K562 (cell line): Measurements from ENCODE around the gene RPS6KA6. TPM values are rescaled to one million over a fixed set of nuclear protein-coding genes. Genes with fewer than 3 reads are reported as not detected.

Experiments
- ATAC-seq: fragments of 200-7000 bp; cut with Tn5 transposase; 3 replicates; pipeline ENCODE4 v1.9.1; 2020; ENCODE audit warnings: moderate library complexity
- BruUV-seq: library from RNA; stranded (reverse); fragments of 400-500 nt; replicated peaks from 2 replicates; lab custom pipeline; 2021; lab: Mats Ljungman, UMichigan
- CTCF ChIA-PET: fragments of 300-600 bp; formaldehyde crosslinking; extraction: SDS; loops from one replicate; lab custom pipeline; 2021; ENCODE audit warnings: low intra/inter-chr PET ratio; lab: Yijun Ruan, JAX
- POLR2A ChIA-PET: fragments of 300-600, 350-650 bp; sonication (Branson Sonifier 250); formaldehyde crosslinking; extraction: SDS; loops from one replicate; lab custom pipeline; 2021; ENCODE audit warnings: antibody characterized with exemption, inconsistent platforms; lab: Yijun Ruan, JAX
- DNase-seq, 4 experiments: peaks; one replicate each; pipeline versions ENCODE4 v3.0.0 to v3.0.0-alpha.2; 2011 to 2018; ENCODE audit warnings: low spot score in 3 of 4, mixed read lengths in 3 of 4; ENCODE audit errors: extremely low read depth in 1 of 4
- FAIRE-seq: peaks from 2 replicates; lab custom pipeline; 2011; peaks lifted over from hg19 to GRCh38; lab: Jason Lieb, UNC
- H2AFZ ChIP-seq: 2 replicates; pipeline ENCODE4 v1.6.0; 2011; ENCODE audit warnings: low read depth, low read length, control low read depth, inconsistent platforms
- H3K27ac ChIP-seq: fragments of 200-600 bp; 3 replicates; pipeline ENCODE4 v1.8.0; 2011; ENCODE audit warnings: low read depth, mild to moderate bottlenecking, control low read depth, inconsistent platforms, low read length, moderate library complexity, mixed read lengths; ENCODE audit errors: extremely low read depth
- H3K27me3 ChIP-seq, 2 experiments: fragments of 300-600 bp in 1 of 2; 2 replicates in 1 of 2; 3 replicates in 1 of 2; pipeline versions ENCODE4 v1.6.0 to v1.8.0; 2011; ENCODE audit warnings: inconsistent platforms in 2 of 2, low read length in 2 of 2, mild to moderate bottlenecking in 1 of 2, mixed read lengths in 1 of 2, moderate library complexity in 1 of 2; ENCODE audit not compliant: control insufficient read depth in 2 of 2, insufficient read depth in 2 of 2
- H3K36me3 ChIP-seq: fragments of 300-600 bp; 3 replicates; pipeline ENCODE4 v1.8.0; 2011; ENCODE audit warnings: mild to moderate bottlenecking, low read length, inconsistent platforms; ENCODE audit not compliant: control insufficient read depth, insufficient read depth
- H3K4me1 ChIP-seq, 2 experiments: fragments of 200-600 bp in 1 of 2; replicated peaks in 1 of 2; 2 replicates in 1 of 2; 3 replicates in 1 of 2; pipeline versions ENCODE4 v1.5.1 to v1.8.0; 2011; ENCODE audit warnings: inconsistent platforms in 2 of 2, low read length in 2 of 2, mild to moderate bottlenecking in 1 of 2, mixed read lengths in 1 of 2, moderate library complexity in 1 of 2; ENCODE audit not compliant: control insufficient read depth in 2 of 2, insufficient read depth in 2 of 2
- H3K4me2 ChIP-seq: 2 replicates; pipeline ENCODE4 v1.6.1; 2011; ENCODE audit warnings: low read length, control low read depth, inconsistent platforms, mixed read lengths; ENCODE audit not compliant: insufficient read depth
- H3K4me3 ChIP-seq: fragments of 200-600 bp; sonication (generic), shearing (Covaris generic); 2 replicates; pipeline ENCODE4 v1.5.1; 2016; ENCODE audit warnings: control low read depth, inconsistent platforms
- H3K79me2 ChIP-seq: fragments of 200-600 bp; 3 replicates; pipeline ENCODE4 v1.8.0; 2011; ENCODE audit warnings: low read length, inconsistent platforms; ENCODE audit not compliant: control insufficient read depth, insufficient read depth
- H3K9ac ChIP-seq, 2 experiments: 2 replicates each; pipeline versions ENCODE4 v1.6.0 to v1.6.1; 2011; ENCODE audit warnings: low read depth in 2 of 2, low read length in 2 of 2, control low read depth in 1 of 2, inconsistent platforms in 1 of 2, mild to moderate bottlenecking in 1 of 2, mixed read lengths in 1 of 2; ENCODE audit not compliant: insufficient read depth in 1 of 2
- H3K9me1 ChIP-seq: one replicate; pipeline ENCODE4 v1.6.0; 2011; ENCODE audit warnings: inconsistent platforms, mild to moderate bottlenecking, low read length, moderate library complexity; ENCODE audit not compliant: control insufficient read depth, insufficient read depth
- H3K9me3 ChIP-seq: replicated peaks from 2 replicates; pipeline ENCODE4 v1.5.1; 2011; ENCODE audit warnings: low read depth, low read length, inconsistent platforms; ENCODE audit not compliant: control insufficient read depth, insufficient read depth
- H4K20me1 ChIP-seq: replicated peaks from 2 replicates; pipeline ENCODE4 v1.6.1; 2011; ENCODE audit warnings: low read length, inconsistent platforms, mixed read lengths; ENCODE audit not compliant: control insufficient read depth, insufficient read depth
- GABPB1 ChIP-seq: sonication (generic); formaldehyde crosslinking; IDR thresholded peaks from 2 replicates; pipeline ENCODE4 v1.8.0; 2022; ENCODE audit warnings: mild to moderate bottlenecking, missing genetic modification reagents
- HDAC6 ChIP-seq: IDR thresholded peaks from 2 replicates; pipeline ENCODE4 v1.6.1; 2012; ENCODE audit warnings: low read depth, mild to moderate bottlenecking, control low read depth, inconsistent platforms, low read length, moderate library complexity
- POLR2H ChIP-seq: IDR thresholded peaks from 2 replicates; pipeline ENCODE4 v1.6.1; 2016; ENCODE audit warnings: missing genetic modification characterization, low read depth, mild to moderate bottlenecking, control low read depth, missing compliant biosample characterization, moderate library complexity
- RBM22 ChIP-seq: fragments of 200-400 bp; formaldehyde crosslinking; IDR thresholded peaks from 2 replicates; pipeline ENCODE4 v1.6.1; 2018; ENCODE audit warnings: low read length, low read depth; ENCODE audit not compliant: poor library complexity, severe bottlenecking
- SRSF7 ChIP-seq: fragments of 200-400 bp; formaldehyde crosslinking; optimal IDR thresholded peaks from 2 replicates; pipeline ENCODE3; 2017; ENCODE audit warnings: mild to moderate bottlenecking, low read depth, low read length
- ZEB2 ChIP-seq: fragments of 450-650 bp; IDR thresholded peaks from 2 replicates; pipeline ENCODE4 v1.6.1; 2016
- ZNF354B ChIP-seq: fragments of 250-450 bp; sonication (Bioruptor Pico); IDR thresholded peaks from 2 replicates; pipeline ENCODE4 v1.4.0; 2020
- ZNF445 ChIP-seq: fragments of 250-450 bp; sonication (Bioruptor Pico); IDR thresholded peaks from 2 replicates; pipeline ENCODE4 v1.4.0; 2020; ENCODE audit warnings: low read depth, mild to moderate bottlenecking, moderate library complexity
- WGBS: fragments of 100-300 bp; shearing (Covaris generic); methylation state at CpG from one replicate; pipeline ENCODE4 v1.1.6; 2016; ENCODE audit warnings: low coverage, mixed read lengths; ENCODE audit not compliant: insufficient coverage; ENCODE audit errors: missing lambda C conversion rate; 5-methylcytosine and 5-hydroxymethylcytosine counted together
- in situ Hi-C: fragments of 300-500 bp; cut with MboI; formaldehyde crosslinking; loops from 4 replicates; pipeline ENCODE4 v1.15.0; 2018; ENCODE audit warnings: inconsistent platforms, mixed read lengths
- intact Hi-C: fragments of 100-400 bp; cut with micrococcal nuclease; formaldehyde crosslinking; loops from 2 replicates; pipeline ENCODE4 v1.14.2; 2022
- polyA plus RNA-seq, 8 experiments: library from polyadenylated mRNA; depleted of rRNA in 4 of 8; stranded (reverse) in 5 of 8; unstranded in 3 of 8; fragments of >200 nt; fragmentation: Nextera tagmentation in 2 of 8; fragmentation: Illumina TruSeq in 1 of 8; extraction: Ambion mirVana in 2 of 8; extraction: Trizol in 1 of 8; gene quantifications; 2 replicates each; pipeline versions ENCODE4 v1.2.1 to v1.2.3, GENCODE V29; 2011 to 2014; ENCODE audit warnings: inconsistent platforms in 1 of 8, missing spikeins in 1 of 8
- total RNA-seq, 7 experiments: library from RNA; depleted of rRNA in 6 of 7; stranded (reverse); fragments of >200 nt in 6 of 7; fragmentation: Illumina TruSeq in 2 of 7; extraction: Trizol in 2 of 7; gene quantifications; 2 replicates each; pipeline versions ENCODE4 v1.2.1 to v1.2.3, GENCODE V29; 2011 to 2021; ENCODE audit warnings: low replicate concordance in 1 of 7
- TF ChIP-seq, protein P1 (sequence below): fragments of 200-800 bp; sonication (Bioruptor generic); IDR thresholded peaks from 2 replicates; pipeline ENCODE4 v1.6.1; 2017; ENCODE audit warnings: missing genetic modification characterization, missing compliant biosample characterization
- TF ChIP-seq, protein P2 (sequence below): fragments of 250-450 bp; sonication (Bioruptor Pico); IDR thresholded peaks from 2 replicates; pipeline ENCODE4 v1.5.1; 2021; ENCODE audit warnings: mild to moderate bottlenecking
- TF ChIP-seq, protein P3 (sequence below): sonication (generic); formaldehyde crosslinking; IDR thresholded peaks from 2 replicates; pipeline ENCODE4 v1.5.0; 2020; ENCODE audit warnings: missing genetic modification reagents
- TF ChIP-seq, protein P4 (sequence below): fragments of 450-650 bp; IDR thresholded peaks from 2 replicates; pipeline ENCODE4 v1.6.1; 2016; ENCODE audit warnings: missing biosample characterization, missing genetic modification characterization
- TF ChIP-seq, protein P5 (sequence below): sonication (generic); formaldehyde crosslinking; IDR thresholded peaks from 2 replicates; pipeline ENCODE4 v1.8.0; 2023; ENCODE audit warnings: mild to moderate bottlenecking, missing genetic modification reagents
- TF ChIP-seq, protein P6 (sequence below): fragments of 450-650 bp; IDR thresholded peaks from 2 replicates; pipeline ENCODE4 v1.6.1; 2018; ENCODE audit warnings: mild to moderate bottlenecking, low read depth; ENCODE audit not compliant: partially characterized antibody

Gene RPS6KA6
- total and polyA plus RNA-seq, 9 of the 15 experiments (the other 6 are each of a cell fraction or from before 2014, with no cell fraction given), result 0.11 TPM; not detected in 8

DNA sequence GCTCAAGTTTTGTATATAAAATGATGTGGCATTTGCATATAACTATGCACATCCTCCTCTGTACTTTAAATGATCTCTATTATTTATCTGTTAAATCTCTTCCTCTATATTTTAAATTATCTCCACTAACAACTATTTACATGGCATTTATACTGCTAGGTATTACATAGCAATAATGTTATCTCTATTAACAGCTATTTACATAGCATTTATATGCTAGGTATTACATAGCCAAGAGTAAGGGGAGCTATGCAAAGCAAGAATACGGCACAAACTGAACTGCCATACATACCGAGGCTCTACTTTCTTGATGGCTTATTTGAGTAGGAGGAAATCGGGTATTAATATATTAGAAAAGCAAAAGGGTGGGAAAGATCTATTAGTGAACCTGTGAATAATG is 12.7 kb downstream of the RPS6KA6 start (continued):
- TF ChIP-seq, protein P1, sequence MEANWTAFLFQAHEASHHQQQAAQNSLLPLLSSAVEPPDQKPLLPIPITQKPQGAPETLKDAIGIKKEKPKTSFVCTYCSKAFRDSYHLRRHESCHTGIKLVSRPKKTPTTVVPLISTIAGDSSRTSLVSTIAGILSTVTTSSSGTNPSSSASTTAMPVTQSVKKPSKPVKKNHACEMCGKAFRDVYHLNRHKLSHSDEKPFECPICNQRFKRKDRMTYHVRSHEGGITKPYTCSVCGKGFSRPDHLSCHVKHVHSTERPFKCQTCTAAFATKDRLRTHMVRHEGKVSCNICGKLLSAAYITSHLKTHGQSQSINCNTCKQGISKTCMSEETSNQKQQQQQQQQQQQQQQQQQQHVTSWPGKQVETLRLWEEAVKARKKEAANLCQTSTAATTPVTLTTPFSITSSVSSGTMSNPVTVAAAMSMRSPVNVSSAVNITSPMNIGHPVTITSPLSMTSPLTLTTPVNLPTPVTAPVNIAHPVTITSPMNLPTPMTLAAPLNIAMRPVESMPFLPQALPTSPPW (CRISPR knock-in tag), result no peak
- no peak for TF ChIP-seq ZNF445 (CRISPR knock-in tag)
- TF ChIP-seq, protein P2, sequence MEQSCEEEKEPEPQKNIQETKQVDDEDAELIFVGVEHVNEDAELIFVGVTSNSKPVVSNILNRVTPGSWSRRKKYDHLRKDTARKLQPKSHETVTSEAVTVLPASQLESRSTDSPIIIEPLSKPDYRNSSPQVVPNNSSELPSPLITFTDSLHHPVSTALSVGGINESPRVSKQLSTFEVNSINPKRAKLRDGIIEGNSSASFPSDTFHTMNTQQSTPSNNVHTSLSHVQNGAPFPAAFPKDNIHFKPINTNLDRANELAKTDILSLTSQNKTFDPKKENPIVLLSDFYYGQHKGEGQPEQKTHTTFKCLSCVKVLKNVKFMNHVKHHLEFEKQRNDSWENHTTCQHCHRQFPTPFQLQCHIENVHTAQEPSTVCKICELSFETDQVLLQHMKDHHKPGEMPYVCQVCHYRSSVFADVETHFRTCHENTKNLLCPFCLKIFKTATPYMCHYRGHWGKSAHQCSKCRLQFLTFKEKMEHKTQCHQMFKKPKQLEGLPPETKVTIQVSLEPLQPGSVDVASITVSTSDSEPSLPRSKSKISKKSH, result no peak
- no peak for TF ChIP-seq ZNF354B (CRISPR knock-in tag)

DNA sequence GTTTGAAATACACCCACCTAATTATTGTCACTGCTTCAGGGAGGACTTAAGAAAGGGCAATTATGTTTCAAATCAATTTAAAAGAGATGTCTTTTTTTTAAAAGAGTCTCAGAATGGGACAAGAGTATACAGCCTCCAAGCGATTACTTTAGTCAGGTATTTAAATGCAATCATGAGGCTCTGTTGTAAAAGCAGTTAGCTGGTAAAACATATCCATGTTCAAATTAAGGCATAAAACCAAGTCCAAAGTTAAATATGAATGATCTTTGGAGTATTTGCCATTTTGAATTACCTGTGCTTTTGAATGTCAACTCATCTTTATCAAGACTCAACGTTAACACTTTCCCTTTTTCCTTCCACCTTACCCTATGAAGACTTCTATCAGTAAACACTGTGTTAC is 13.7 kb downstream of the RPS6KA6 start:
- Histone ChIP-seq H3K4me3 (no peak overlapping the region), H3K4me1 (no peaks in the 10 kb centered on the region), H3K9ac (no peak overlapping the region), H3K79me2 (no peaks in the 10 kb centered on the region), H3K4me2 (no peak overlapping the region), H2AFZ (no peak overlapping the region), H3K9me3 (no peaks in the 10 kb centered on the region), H3K36me3 (no peaks in the 10 kb centered on the region), H3K9me1 (no peaks in the 10 kb centered on the region), H3K27ac (no peak overlapping the region), H3K27me3 (no peaks in the 10 kb centered on the region), H4K20me1 (no peaks in the 10 kb centered on the region)
- no peak for ATAC-seq
- 0% methylated on average over 2 of the region's 2 CpGs for WGBS
- no peak for DNase-seq
- in situ Hi-C loops (no loop called here), intact Hi-C loops (no loop called here)
- FAIRE-seq, result no peak
- POLR2A ChIA-PET, result no interaction called here
- BruUV-seq, result no TSS peak
- CTCF ChIA-PET, result no interaction called here
- TF ChIP-seq RBM22 (no peak), SRSF7 (no peak), HDAC6 (no peak), ZEB2 (no peak), POLR2H (tag) (no peak), GABPB1 (CRISPR knock-in tag) (no peak)
- TF ChIP-seq, protein P3, sequence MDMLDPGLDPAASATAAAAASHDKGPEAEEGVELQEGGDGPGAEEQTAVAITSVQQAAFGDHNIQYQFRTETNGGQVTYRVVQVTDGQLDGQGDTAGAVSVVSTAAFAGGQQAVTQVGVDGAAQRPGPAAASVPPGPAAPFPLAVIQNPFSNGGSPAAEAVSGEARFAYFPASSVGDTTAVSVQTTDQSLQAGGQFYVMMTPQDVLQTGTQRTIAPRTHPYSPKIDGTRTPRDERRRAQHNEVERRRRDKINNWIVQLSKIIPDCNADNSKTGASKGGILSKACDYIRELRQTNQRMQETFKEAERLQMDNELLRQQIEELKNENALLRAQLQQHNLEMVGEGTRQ (CRISPR knock-in tag), result no peak
- TF ChIP-seq, protein P4, sequence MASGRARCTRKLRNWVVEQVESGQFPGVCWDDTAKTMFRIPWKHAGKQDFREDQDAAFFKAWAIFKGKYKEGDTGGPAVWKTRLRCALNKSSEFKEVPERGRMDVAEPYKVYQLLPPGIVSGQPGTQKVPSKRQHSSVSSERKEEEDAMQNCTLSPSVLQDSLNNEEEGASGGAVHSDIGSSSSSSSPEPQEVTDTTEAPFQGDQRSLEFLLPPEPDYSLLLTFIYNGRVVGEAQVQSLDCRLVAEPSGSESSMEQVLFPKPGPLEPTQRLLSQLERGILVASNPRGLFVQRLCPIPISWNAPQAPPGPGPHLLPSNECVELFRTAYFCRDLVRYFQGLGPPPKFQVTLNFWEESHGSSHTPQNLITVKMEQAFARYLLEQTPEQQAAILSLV, result no peak
- TF ChIP-seq, protein P5, sequence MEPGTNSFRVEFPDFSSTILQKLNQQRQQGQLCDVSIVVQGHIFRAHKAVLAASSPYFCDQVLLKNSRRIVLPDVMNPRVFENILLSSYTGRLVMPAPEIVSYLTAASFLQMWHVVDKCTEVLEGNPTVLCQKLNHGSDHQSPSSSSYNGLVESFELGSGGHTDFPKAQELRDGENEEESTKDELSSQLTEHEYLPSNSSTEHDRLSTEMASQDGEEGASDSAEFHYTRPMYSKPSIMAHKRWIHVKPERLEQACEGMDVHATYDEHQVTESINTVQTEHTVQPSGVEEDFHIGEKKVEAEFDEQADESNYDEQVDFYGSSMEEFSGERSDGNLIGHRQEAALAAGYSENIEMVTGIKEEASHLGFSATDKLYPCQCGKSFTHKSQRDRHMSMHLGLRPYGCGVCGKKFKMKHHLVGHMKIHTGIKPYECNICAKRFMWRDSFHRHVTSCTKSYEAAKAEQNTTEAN (CRISPR knock-in tag), result no peak
- TF ChIP-seq, protein P6, sequence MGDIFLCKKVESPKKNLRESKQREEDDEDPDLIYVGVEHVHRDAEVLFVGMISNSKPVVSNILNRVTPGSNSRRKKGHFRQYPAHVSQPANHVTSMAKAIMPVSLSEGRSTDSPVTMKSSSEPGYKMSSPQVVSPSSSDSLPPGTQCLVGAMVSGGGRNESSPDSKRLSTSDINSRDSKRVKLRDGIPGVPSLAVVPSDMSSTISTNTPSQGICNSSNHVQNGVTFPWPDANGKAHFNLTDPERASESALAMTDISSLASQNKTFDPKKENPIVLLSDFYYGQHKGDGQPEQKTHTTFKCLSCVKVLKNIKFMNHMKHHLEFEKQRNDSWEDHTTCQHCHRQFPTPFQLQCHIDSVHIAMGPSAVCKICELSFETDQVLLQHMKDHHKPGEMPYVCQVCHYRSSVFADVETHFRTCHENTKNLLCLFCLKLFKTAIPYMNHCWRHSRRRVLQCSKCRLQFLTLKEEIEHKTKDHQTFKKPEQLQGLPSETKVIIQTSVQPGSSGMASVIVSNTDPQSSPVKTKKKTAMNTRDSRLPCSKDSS, result no peak
